T follicular helper cell (primary cell): ENCODE measurements around the gene HSF4.

ENCODE experiments used
- DNase-seq: peaks from one replicate; pipeline ENCODE4 v3.0.0-alpha.2; 2020; ENCODE audit warnings: low read depth

The HSF4 gene

GRCh38 chr16:67201411-67202345 is 37.1 kb downstream of the HSF4 start:
- no peak for DNase-seq

- DNase-seq, result no peak
Observed at GRCh38 chr16:67202426-67202825, 37.9 kb downstream of the HSF4 start.

GRCh38 chr16:67202956-67203493 is 38.5 kb downstream of the HSF4 start:
- DNase-seq, result no peak

- no peak for DNase-seq
Observed at GRCh38 chr16:67204076-67204475, 39.5 kb downstream of the HSF4 start.

GRCh38 chr16:67206129-67206837 is 41.7 kb downstream of the HSF4 start:
- no peak for DNase-seq

- no peak for DNase-seq
Observed at GRCh38 chr16:67206838-67207248, 42.3 kb downstream of the HSF4 start.

- no peak for DNase-seq
Observed at GRCh38 chr16:67207249-67208091, 42.9 kb downstream of the HSF4 start.

GRCh38 chr16:67208154-67208896 is 43.8 kb downstream of the HSF4 start:
- DNase-seq, result no peak

GRCh38 chr16:67209565-67209964 is 45.0 kb downstream of the HSF4 start:
- no peak for DNase-seq

- DNase-seq, result no peak
Observed at GRCh38 chr16:67210069-67210937, 45.8 kb downstream of the HSF4 start.

- no peak for DNase-seq
Observed at GRCh38 chr16:67211674-67212073, 47.1 kb downstream of the HSF4 start.

GRCh38 chr16:67212766-67213165 is 48.2 kb downstream of the HSF4 start:
- DNase-seq, result no peak

GRCh38 chr16:67213197-67214019 is 48.9 kb downstream of the HSF4 start:
- no peak for DNase-seq

- DNase-seq, result no peak
Observed at GRCh38 chr16:67215706-67216105, 51.2 kb downstream of the HSF4 start.

GRCh38 chr16:67216612-67217490 is 52.3 kb downstream of the HSF4 start:
- DNase-seq, result no peak
